Activated CD4-positive, alpha-beta T cell treated with anti-CD3 and anti-CD28 coated beads, Interleukin-2, Interleukin-4, amounts not matched to agents 100 ng/mL and 50 ng/mL, durations not matched to agents 16 hours and 8 hours (primary cell): ENCODE measurements around the gene MSANTD2.
A peak's percentile ranks its signal among the peaks of the same experiment; 100 is the strongest.

Source experiments
- DNase-seq: peaks from one replicate; pipeline ENCODE4 v3.0.0-alpha.2; 2020; ENCODE audit warnings: low spot score

MSANTD2 gene

DNA sequence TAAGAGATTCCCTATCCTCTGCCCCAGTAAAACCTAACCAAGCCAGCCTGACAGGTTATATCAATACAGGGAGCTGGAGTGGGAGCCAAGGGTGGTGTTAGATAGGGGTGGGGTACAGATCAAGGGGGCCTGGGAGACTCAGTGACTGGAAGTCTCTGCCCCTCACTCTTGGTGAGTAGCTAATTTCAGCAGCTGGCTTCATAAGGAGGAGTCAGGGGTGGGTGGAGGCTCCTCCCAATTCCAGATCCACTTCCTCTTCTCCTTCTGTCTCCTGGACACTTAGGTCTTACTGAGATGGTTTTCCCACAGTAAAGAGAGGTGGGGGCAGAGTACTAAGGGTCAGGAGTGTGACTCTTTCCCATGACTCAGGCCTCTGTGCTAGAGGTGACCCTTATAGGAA is 47.0 kb downstream of the MSANTD2 start:
- no peak for DNase-seq

- DNase-seq: no peak
Observed at GRCh38 chr11:124752471-124753102, 47.6 kb downstream of the MSANTD2 start.

GRCh38 chr11:124751741-124752470 is 48.3 kb downstream of the MSANTD2 start, which contains the start of gene VSIG2:
Gene VSIG2 (minus strand): TSS chr11:124752255. CDS start chr11:124752137, 118 bp downstream.
- no peak for DNase-seq

DNA sequence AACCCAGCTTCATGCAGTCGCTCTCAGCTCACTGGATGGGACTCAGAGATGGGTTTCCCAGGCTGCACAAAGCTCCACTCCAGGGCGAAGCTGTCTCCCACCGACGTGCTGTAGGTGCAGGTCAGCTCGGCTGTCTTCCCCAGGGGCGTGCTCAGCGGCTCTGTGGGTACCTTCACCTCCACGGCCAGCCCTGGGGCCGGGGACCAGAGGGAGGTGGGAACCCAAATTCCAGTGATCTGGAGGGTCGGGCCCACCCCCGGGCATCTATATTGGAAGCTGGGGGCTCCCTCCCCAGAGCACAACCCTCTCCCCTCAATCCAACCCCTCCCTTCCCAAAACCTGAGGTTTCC is 48.8 kb downstream of the MSANTD2 start:
- no peak for DNase-seq

DNA sequence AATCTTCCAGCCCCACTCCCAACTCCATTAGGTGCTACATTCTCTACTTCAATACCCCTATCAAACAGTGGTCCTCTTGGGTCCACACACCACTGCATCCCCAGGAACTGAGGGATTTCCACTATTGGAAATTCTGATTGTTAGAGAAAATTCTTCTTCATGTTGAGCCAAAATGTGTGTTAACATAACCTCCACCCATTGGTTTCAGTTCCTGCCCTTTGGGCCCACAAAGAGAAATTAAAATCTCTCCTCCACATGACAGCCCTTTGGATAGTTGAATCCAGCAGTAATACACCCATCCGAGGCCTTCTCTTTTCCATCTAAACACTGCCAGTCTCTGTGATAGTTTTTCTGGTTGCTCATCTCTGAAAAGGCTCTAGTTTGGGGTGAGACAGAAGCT is 50.3 kb downstream of the MSANTD2 start:
- no peak for DNase-seq

DNA sequence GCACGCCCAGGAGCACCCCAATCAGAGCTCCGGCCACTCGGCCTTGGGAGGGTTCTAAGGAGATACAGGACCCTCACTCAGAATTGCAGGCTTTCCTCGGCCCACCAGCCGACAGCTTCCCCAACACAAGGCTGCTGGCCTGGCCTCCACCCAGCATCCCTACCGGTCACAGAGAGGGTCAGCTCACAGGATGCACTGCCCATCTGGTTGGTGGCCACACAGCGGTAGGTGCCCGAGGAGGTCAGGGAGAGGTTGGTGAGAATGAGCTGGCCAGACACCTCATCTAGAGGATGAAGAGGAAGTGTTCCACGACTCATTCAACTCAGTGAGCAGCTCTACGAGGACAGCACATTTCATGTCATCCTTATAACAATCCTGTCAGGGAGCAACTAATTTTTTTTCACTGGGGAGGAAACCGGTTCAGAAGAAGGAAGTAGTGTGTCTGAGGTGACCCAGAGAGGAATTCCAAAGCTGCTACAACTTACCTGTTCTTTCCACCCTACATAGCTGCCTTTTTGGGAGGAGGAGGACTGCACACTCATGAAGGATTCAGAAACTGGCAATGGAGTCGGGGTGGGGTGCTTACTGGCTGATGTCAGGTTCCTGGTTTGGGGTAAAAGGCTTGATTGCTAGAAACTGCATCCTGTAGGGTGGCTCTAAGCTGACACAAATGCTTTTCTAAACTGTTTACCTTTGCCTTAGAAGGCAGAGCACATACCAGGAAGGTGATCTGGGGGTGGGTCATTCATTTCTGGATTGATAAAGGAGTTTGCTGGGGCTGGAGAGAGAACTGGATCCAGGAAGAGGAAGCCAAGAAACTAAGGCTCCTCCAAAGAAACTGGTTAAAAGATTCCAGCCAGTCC is 51.5 kb downstream of the MSANTD2 start:
- no peak for DNase-seq

GRCh38 chr11:124748100-124748418 is 52.1 kb downstream of the MSANTD2 start:
- no peak for DNase-seq

DNA sequence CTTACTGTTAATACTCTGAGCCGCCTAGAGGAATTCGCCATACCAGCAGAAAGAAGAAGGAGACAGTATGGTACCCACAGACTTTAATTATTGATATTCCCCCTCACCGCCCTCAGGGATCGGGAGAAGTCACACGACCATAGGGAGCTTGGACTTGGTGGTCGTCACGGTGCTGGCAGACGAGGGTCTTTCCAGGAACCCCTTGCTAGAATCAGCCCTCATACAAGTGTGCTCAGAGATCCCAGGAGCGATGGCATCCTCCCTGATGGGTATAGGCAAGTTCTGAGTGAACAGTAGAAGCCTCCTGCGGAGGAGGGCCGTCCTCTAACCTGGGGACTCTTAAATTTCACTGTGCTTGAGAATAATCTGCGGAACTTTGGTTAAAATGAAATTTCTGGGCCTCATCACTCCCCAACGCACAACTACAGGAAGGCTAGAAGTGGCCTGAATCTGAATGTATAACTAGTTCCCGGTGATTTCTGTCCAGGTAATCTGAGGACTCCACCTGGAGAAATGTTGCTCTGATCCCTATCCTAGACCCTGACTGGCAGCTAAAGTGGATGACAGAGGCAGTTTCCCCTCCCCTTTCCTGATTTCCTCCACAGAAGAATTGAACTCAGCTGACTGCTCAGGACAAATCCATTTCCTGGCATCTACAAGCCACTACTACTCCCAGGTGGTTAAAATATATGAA is 52.7 kb downstream of the MSANTD2 start:
- no peak for DNase-seq

- DNase-seq: peak; percentile 72
Observed at GRCh38 chr11:124746621-124747243, 53.5 kb downstream of the MSANTD2 start.

DNA sequence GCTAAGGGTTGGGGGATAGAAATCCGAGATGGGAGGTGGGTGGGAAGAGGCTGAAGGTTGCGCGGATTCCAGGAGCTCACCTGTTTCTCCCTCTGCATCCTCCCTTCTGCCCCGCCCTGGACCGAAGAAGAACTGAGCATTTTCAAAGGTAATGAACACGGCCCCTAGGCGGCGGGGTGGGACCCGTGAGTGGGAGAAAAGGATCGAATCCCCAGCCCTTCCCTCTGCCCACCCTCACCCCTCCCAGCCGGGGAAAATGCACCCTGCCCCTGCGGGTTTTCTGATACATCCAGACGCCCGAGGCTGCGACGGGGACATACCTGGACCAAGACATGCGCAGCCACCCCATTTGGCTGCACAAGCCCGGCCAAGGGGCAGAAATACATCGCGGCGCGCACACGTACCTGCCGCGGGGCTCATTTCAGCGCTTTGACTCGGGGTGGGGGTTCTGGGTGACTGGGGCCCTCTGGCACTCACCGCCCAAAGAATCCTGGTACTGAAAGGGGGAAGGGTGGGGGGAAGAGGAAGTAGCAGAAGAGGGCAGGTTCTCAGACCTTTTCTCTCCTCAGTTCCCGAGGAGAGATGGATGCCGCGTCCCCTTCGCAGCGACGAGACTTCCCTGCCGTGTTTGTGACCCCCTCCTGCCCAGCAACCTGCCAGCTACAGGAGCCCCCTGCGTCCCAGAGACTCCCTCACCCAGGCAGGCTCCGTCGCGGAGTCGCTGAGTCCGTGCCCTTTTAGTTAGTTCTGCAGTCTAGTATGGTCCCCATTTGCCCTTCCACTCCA is 54.2 kb downstream of the MSANTD2 start:
- peak; percentile 28 for DNase-seq

DNA sequence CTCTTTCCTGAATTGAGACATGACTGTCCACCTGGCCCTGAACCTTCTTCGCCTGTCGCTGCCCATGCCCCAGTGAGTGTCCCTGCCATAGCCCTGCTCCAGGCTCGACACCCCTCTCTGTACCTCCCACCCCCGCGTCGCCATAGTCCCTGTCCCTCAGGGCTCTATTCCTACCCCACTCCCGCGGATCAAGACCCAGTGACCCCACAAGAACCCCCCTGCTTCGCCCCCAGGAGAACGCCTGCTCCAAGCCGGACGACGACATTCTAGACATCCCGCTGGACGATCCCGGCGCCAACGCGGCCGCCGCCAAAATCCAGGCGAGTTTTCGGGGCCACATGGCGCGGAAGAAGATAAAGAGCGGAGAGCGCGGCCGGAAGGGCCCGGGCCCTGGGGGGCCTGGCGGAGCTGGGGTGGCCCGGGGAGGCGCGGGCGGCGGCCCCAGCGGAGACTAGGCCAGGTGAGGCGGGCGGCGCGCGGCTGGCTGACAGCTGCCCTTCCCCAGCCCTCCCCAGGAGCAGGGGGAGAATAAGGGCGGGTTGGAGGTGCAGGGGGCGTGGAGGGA is 54.9 kb downstream of the MSANTD2 start:
- no peak for DNase-seq

GRCh38 chr11:124743050-124743449 is 57.2 kb downstream of the MSANTD2 start:
- DNase-seq: no peak

DNA sequence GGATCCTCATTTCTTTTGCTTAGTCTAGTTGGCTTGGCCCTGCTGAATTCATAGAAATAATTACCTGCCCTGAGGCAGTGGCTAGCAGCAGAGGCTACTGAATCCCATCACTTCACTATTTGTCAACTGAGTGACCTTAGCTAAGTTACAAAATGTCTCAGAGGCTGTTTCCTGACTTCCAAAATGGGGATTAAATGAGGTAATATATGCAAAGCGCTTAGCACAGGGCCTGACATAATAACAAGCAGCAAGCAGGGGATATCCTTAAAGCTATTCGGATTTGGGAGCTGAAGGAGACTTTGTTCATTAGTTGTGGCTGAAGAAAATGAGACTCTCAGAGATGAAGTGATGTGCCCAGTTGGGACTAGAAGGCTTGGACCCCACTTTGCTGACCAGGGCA is 57.7 kb downstream of the MSANTD2 start:
- DNase-seq: no peak

DNA sequence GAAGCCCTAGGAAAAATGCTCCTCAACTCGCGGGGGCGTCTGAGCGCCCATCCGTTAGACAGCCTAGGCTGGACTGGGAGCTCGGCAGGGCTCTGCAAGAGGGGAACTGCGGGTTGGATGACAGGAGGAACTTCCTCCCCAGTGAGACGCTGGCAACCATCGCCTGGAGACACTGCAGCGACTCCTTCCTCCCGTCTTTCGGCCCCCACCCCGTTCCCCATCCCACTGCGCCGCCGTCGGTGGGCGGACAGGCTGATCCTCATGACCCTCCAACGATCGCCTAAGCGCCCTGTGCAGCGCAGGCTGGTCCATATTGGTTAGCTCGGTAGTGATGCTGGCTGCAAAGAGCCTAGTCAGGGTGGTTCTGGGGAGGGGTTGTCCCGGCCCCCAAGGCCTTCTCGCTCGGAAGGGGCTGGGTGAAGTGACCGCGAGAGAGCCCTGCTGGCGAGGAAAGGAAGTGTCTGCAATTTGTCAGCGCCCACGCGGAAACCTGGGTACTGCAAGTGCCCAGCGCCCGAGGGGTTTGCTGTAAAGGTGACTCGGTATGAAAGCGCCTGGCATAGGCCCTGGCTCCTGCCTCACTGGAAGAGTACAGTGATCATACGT is 59.8 kb downstream of the MSANTD2 start:
- peak; percentile 29 for DNase-seq

DNA sequence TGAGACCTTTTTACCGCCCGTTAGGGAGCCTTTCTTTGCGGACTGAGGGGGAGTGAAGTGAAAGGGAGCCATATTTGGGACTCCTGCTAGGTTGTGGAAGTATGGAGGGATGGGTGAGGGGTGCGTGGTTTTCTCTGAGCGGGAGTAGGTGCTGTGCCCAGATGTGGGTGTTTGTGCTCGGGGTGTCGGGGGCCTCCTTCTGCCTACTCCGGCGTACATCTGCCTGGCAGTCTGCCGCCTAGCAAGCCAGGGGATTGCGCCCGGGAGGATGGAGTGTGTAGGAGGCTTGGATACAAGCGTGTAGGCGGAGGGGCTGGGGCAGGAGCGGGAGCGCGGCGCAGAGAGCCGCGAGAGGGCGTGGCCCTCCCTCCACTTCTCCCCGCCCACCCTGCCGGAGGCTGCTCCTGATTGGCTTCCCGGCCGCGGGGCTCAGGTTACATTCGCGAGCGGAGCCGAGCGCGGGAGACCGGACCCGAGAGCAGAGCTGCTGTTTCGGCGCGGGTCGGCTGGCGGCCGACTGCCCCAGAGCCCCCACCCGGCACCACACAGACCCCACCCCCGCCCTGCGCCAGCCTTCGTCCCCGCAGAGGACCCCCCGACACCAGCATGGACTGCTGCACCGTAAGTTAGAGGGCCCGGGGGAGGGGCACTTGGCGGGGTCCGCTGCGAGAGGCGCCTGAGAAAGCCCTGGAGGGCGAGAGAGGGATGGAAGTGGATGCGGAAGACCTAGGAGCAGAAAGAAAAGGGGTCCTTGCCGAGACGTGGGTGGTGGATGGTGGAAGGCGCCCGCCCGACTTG is 60.5 kb downstream of the MSANTD2 start, which contains the start of gene NRGN:
NRGN (plus strand) TSS at position 464 of the 798 bp plus-strand sequence; CDS start at position 607, 143 bp downstream.
- peak; percentile 85 for DNase-seq

- no peak for DNase-seq
Observed at GRCh38 chr11:124738713-124739478, 61.3 kb downstream of the MSANTD2 start.

GRCh38 chr11:124737638-124738305 is 62.4 kb downstream of the MSANTD2 start:
- no peak for DNase-seq

DNA sequence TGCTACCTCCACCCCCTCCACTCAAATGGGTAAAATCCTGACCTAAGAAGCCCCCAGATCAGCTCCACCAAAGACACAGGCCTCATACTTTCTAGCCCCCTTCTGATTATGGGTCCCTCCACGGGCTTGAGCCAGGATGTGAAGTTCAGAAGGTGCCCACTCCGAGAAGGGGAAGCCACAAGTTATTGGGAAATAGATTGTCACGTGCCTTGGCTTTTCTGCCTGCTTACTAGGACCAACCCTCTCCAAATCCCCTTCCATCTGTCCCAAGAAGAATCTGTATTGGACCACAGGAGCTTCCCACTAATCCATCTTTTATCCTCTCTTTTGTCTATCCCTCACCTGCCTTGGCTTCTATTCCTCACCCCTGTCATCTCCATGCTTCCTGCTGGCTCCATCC is 63.5 kb downstream of the MSANTD2 start:
- DNase-seq: no peak
